Hematopoietic multipotent progenitor cell (in vitro differentiated cells): Measurements from ENCODE around the gene MTHFD1L. TPM values are rescaled to one million over a fixed set of nuclear protein-coding genes. Genes with fewer than 3 reads are reported as not detected.

ENCODE experiments used
- DNase-seq, 3 donors: peaks; one replicate each; pipeline ENCODE4 v3.0.0-alpha.2; 2011 to 2015; ENCODE audit warnings: low read depth in 2 of 3, low spot score in 2 of 3
- total RNA-seq: library from RNA; depleted of rRNA; stranded (reverse); fragments of >200 nt; gene quantifications from one replicate; pipeline ENCODE4 v1.2.3, GENCODE V29; 2012

MTHFD1L gene
- total RNA-seq, 1 donor, result 9.2 TPM

- no peak for DNase-seq
Observed at GRCh38 chr6:150865043-150865405, 478 bp upstream of the MTHFD1L start.

GRCh38 chr6:150866147-150866990 lies 867 bp downstream of the MTHFD1L start:
- peak; percentile 44 to 88 (median 83) for DNase-seq

GRCh38 chr6:150866991-150867501 lies 1.5 kb downstream of the MTHFD1L start:
- no peak for DNase-seq

- no peak for DNase-seq
Observed at GRCh38 chr6:150868759-150869158, 3.3 kb downstream of the MTHFD1L start.

DNA sequence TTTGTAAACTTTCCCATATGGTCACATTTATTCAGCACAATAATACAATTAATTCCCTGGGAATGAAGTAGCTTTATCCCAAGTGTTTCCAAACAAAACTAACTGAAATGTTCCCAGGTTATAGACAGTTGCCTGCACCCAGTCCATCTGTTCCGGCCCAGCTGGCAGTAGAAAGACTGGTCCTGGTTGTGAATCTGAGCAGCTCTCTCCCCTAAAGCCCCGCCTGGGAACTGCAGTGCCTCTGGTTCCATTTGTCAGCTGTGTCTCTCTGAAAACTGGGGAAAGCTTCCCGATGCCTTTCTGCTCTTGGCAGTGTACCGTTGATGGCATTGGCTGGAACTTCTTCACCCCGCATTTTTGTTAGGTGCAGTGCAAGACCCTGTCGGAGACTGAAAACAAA lies 8.7 kb downstream of the MTHFD1L start:
- no peak for DNase-seq

DNA sequence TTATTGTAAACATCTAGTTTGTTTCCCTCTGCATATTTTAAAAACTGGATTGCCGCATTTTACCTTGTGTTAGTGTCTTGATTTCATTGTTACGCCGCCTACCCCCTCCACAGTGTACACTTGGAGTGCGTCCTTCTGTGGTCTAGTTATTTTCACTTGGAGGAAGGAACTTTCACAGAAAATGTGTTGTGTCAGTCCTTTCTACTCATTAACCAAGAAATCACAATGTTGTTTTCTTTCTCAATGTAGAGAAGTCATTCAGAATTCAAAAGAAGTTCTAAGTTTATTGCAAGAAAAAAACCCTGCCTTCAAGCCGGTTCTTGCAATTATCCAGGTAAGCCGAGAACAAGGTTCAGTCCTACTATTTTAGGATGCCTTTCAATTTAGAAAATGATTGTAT lies 10.3 kb downstream of the MTHFD1L start:
- DNase-seq, result no peak

DNA sequence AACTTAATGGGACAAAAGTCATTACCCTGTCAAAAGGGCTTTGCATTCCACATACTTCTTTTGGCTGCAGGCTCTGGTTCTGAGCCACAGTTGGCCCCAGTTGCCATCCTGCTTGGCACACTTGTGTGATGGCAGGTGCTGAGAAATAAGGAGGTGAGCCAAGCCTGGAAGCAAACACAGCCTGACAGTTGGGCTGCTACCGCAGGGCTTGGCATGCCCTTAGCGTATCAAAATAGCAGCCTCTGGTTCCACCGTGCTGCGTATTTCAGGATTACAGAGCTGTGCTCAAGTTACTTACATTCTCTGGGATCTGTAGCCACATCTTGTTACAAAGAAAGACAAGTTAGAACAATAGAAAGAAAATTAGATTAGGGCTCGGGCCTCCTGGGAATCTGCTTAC lies 11.1 kb downstream of the MTHFD1L start:
- DNase-seq, result no peak

DNA sequence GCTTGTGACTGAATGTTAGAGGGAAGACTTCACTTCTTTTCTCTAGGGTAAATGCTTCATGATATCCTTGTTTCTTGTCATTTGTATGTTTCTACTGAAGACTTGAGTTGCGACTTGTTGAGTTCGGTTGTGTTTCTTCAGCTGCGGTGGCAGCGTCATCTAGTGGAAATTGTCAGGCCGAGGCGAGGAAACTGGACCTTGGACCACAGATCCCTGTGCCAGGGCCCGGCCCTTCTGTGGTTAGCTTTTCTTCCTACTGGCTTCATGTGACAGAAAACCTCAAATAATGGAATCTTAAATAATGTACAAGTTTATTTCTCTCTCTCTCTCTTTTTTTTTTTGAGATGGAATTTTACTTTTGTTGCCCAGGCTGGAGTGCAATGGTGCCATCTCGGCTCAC lies 12.4 kb downstream of the MTHFD1L start:
- DNase-seq, result no peak

GRCh38 chr6:150878347-150879213 lies 13.1 kb downstream of the MTHFD1L start:
- DNase-seq, result no peak

DNA sequence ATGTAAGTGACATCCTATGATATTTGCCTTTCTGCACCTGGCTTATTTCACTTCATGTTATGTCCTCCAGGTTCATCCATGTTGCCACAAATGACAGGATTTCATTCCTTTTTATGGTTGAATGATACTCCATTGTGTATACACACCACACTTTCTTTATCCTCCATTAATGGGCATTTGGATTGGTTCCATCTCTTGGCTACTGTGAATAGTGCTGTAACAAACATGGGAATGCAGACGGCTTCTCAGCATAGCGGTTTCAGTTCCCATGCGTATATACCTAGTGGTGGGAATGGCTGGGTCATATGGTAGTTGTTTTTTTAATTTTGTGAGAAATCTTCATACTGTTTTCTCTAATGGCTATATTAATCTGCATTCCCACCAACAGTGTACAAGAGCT lies 14.8 kb downstream of the MTHFD1L start:
- DNase-seq, result no peak

DNA sequence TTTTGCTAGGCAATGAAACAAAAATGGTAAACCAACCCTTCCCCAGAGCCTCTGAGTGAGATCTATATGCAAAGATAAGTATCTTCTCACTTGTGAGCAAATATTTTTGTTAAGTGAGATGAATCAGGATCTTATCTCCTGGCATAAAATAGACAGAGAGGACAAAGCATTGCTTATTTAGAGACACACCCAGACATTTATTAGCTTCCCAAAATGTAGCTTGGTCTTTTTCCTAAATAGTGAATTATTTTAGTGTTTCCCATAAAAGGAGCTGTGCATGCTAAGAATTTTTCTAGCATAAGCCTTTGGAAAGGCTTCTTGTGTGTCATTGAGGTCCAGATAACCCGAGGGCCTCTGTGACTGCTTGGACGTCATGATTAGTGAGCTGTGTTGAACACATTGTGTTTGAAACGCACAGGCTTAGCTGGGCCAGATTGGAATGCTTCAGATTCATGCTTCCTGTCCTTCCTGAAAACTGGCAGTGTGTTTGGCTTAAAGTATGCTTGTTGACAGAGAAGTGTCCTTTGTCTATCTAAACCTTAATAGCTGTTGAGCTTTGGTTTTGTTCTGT lies 16.5 kb downstream of the MTHFD1L start:
- DNase-seq, result no peak

DNA sequence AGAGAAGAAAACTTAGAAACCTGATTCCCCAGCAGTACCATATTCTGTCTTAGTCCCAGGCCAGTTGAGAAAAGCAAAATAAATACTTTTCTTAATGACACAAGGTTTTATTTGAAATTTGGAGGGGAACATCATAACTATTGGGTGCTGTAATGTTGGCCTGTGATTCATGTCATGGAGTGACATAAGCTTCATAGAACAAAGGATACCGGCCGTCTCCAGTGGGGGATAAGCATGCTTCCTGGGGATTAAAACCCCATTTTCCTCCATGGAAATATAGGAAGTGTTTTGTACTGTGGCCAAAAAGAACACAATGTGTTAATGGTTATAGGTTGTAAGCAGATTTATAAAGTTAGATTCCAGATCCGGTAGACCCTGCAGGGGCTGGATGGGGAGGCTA lies 18.0 kb downstream of the MTHFD1L start:
- DNase-seq, result no peak

DNA sequence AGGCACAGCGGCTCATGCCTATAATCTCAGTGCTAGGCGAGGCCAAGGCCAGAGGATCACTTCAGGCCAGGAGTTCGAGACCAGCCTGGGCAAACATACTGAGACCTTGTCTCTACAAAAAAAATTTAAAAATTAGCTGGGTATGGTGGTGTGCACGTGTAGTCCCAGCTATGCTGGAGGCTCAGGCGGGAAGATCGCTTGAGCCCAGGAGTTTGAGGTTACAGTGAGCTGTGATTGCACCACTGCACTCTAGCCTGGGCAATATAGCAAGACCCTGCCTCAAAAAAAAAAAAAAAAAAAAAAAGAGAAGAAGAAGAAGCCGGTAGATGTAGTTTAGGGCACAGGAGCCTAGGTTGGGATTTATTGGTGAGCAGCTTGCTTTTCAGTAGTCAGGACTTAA lies 20.7 kb downstream of the MTHFD1L start:
- DNase-seq, result no peak

GRCh38 chr6:150887978-150888563 lies 22.6 kb downstream of the MTHFD1L start:
- no peak for DNase-seq

DNA sequence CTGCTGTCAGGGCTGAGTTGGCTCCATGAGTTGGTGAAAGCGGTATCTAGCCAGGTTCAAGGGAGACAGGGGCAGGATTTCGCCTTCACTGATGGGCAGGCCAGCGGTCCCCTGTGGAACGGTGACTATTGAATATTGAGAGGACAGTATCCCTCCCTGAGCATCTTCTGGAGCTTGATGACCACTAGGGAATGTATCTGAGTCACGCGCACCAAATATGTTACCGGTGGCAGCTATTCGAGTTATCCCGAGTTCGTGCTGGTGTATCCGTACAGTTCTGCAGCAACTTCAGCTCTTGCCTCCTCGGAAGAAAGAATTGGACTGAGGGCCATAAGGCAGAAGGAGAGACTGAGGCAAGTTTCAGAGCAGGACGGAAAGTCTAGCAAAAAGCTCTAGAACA lies 24.8 kb downstream of the MTHFD1L start:
- DNase-seq, result no peak

GRCh38 chr6:150891888-150892485 lies 26.5 kb downstream of the MTHFD1L start:
- DNase-seq, result peak; percentile 22 to 78 (median 51)

DNA sequence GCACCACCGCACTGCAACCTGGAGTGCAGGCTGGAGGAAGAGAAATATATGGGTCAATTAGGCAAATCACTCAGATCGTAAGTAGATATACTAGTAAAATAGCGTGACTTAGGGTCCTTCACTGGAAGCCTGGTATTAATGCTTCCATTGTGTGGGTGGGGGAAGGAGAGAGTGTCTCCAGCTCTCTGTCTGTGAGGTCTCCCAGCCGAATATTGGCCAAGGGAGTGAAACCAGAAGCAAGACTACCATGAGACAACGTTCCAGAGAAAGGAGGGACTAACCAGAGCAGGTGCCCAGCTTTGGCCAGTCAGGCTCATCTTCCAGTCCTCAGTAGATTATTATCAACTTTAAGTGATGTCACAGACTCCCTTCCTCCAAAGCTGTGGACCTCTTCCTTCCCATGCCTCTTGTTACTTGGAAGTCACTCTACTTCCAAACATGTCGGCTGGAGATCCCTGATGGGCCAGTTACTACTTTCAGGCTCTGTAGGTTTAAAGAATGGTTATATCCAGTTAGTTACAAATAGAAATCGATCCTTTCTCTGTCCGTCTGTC lies 28.8 kb downstream of the MTHFD1L start:
- no peak for DNase-seq

- no peak for DNase-seq
Observed at GRCh38 chr6:150894935-150895552, 29.5 kb downstream of the MTHFD1L start.

DNA sequence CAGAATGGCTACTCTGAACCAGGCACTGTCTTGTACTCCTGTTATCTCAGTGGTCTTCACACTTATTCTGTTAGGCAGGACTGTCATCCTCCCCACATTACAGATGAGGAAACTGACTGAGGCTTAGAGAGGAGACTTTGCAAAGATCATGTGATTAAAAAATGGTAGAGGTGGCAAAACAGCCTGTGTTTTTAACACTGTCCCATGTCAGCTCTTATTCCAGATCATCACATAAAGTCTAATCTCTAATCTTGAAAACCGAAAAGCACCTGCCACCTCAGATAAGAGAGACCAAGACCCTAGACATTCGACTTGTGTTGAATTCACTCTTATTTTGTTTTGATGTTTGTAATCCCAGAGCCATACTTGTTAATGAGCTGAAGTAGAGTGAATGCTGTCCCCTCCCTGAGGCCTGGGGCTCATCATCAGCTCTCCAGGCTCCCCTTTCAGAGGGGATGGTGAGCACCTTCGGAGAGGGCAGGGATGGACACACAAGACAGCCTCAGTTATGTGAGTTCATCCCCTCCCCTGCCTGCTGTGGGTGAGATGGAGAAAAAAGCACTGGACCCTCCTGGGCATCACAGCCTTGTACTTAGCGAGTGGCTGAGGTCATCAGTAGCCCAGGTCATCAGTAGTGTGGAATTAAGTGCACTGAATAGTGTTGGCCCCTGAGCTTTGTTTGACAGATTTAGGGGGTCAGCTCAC lies 30.6 kb downstream of the MTHFD1L start:
- DNase-seq, result no peak
